GM23338 (cell line): ENCODE measurements around the gene BRD9.

Experiments
- CREB1 ChIP-seq: fragments of 250-450 bp; sonication (Bioruptor Pico); IDR thresholded peaks from 2 replicates; pipeline ENCODE4 v1.5.0; 2020; ENCODE audit warnings: low read depth, mild to moderate bottlenecking, moderate library complexity
- CTCF ChIP-seq, 2 experiments: fragments of 200-600 bp in 1 of 2; sonication (generic) in 1 of 2; conservative IDR thresholded peaks; 2 replicates each; pipeline versions ENCODE4 v1.5.1 to v1.6.1; 2016 to 2017; ENCODE audit warnings: antibody characterized with exemption in 2 of 2, low read depth in 2 of 2, mild to moderate bottlenecking in 2 of 2, moderate library complexity in 1 of 2
- EZH2 ChIP-seq: fragments of 200-600 bp; sonication (generic); IDR thresholded peaks from one replicate; pipeline ENCODE4 v1.8.0; 2017; ENCODE audit warnings: antibody characterized with exemption, mild to moderate bottlenecking, low read depth; ENCODE audit not compliant: unreplicated experiment
- EZH2phosphoT487 ChIP-seq: fragments of 200-600 bp; sonication (generic); IDR thresholded peaks from one replicate; pipeline ENCODE4 v1.8.1; 2018; ENCODE audit warnings: antibody characterized with exemption; ENCODE audit not compliant: unreplicated experiment
- POLR2AphosphoS5 ChIP-seq: IDR thresholded peaks from 2 replicates; pipeline ENCODE4 v1.6.1; 2016; ENCODE audit warnings: antibody characterized with exemption, low read depth
- REST ChIP-seq: IDR thresholded peaks from one replicate; pipeline ENCODE4 v1.6.1; 2018; ENCODE audit warnings: antibody characterized with exemption; ENCODE audit not compliant: unreplicated experiment
- STAT1 ChIP-seq: IDR thresholded peaks from one replicate; pipeline ENCODE4 v1.6.1; 2016; ENCODE audit warnings: antibody characterized with exemption; ENCODE audit not compliant: unreplicated experiment
- ZNF114 ChIP-seq: fragments of 250-450 bp; sonication (Bioruptor Pico); IDR thresholded peaks from 2 replicates; pipeline ENCODE4 v1.5.0; 2020; ENCODE audit warnings: mild to moderate bottlenecking, moderate library complexity
- ZNF462 ChIP-seq: fragments of 250-450 bp; sonication (Bioruptor Pico); IDR thresholded peaks from 2 replicates; pipeline ENCODE4 v1.5.0; 2020; ENCODE audit warnings: mild to moderate bottlenecking, moderate library complexity

- no peak for TF ChIP-seq POLR2AphosphoS5
- TF ChIP-seq CREB1 (CRISPR knock-in tag): no peak
- TF ChIP-seq EZH2: no peak
- TF ChIP-seq CTCF (conservative IDR thresholded peaks at IDR 0.05; ENCODE audit: low read depth in 2 of 2): no peak
- TF ChIP-seq EZH2phosphoT487: no peak
- no peak for TF ChIP-seq REST
- TF ChIP-seq STAT1: no peak
- no peak for TF ChIP-seq ZNF462 (CRISPR knock-in tag)
- no peak for TF ChIP-seq ZNF114 (CRISPR knock-in tag)
Measured at GRCh38 chr5:889075-889710, 3.4 kb downstream of the BRD9 start.
